Myocyte (in vitro differentiated cells): ENCODE measurements around the gene CEACAM5. TPM values are rescaled to one million over a fixed set of nuclear protein-coding genes. Genes with fewer than 3 reads are reported as not detected.
"Not testable (repeated sequence)": the region's sequence is repeated elsewhere in the genome, so short reads cannot be mapped to it uniquely, and the experiment has no call there.

ENCODE experiments used
- DNase-seq: peaks from one replicate; pipeline ENCODE4 v3.0.0-alpha.2; 2012; ENCODE audit warnings: low read depth
- total RNA-seq: library from RNA; depleted of rRNA; stranded (reverse); fragments of >200 nt; gene quantifications from 2 replicates; pipeline ENCODE4 v1.2.3, GENCODE V29; 2014

Gene CEACAM5
- total RNA-seq, 1 donor from 2014 or later: not detected

DNA sequence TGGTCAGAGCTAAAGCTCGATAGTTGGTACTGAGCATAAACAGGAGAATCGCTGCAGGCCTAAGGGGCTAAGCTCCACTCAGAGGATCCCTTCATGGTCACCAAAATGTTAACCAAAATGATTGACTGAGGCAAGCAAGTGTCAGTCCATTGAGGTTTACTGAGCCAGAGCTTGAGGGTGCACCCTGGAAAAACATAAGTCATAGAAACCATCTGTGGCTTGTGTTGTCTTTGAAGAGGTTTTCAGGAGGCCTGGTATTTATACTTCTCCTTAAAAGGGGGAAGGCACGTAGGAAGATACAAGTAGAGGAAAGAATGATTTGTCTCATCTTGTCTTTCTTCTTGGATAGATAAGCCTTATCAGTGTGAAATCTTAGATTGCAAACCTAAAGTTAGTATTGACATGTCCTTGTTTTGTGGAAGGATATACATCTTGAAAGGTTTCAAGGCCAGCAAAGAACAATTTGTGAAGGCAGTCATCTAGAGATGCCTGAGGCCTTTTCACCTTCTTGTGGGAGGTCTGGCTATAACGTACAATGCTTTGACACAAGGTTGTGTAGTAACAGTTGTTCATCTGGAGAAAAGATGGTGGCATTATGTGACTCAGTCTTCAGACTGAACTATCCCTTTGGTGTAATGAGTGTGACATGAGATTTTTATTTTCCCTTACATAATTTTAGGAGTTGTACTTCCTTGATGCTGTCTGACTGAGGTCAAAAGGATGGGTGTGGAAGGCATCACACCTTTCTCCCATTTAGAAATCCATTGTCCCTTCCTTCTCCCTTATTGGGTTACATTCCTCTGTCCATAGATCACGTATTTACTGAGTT lies 32.2 kb downstream of the CEACAM5 start:
- DNase-seq: no peak

DNA sequence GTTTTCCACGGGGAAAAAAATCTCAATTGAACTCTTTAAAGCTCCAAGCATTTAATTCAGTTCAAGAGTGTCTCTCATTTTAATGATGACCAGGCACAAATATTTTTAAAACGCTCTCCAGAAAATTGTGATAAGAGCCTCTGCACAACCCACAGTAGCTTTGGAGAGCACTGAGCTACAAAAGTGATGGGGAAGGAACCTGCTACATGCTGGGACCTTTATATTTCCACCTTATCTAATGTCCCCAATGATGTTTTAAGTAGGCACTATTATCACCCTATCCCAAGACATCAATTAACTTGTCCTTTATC lies 32.8 kb downstream of the CEACAM5 start:
- DNase-seq: no peak

DNA sequence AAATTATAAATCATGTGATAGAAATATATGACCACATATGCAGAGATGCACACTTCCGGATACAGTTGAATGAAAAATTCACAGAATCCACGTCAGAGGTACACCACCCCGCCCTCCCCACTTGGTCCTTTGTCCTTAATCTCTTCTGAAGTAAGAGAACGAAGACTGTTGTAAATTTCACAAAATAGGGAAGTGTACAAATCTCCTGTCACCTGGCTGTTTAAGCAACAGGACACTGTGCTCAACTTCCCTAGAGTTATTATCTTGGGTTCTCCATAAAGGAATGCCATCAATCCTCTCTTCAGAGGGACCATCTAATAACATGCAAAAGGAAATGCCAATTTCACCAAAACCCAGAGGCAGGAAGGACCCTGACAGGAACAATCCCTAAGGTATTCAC lies 36.4 kb downstream of the CEACAM5 start:
- DNase-seq: no peak

DNA sequence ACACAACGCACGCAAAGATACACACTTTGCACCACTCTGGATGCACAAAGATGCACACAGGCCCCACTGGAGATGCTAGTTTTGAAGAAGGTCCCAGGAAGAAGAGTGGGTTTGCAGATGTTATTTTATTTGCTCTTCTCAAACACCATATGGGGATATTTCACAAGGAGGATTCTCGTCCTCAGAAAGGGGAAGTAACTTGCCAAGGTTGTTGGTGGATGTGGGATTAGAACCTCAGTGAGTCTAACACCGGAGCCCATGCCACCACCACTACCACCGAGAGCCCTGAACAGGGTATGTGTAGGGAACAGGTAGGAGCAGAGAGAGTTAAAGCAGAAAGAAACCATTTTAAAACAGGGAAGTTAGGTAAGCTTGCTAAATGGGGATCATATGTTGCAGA lies 37.3 kb downstream of the CEACAM5 start:
- no peak for DNase-seq

DNA sequence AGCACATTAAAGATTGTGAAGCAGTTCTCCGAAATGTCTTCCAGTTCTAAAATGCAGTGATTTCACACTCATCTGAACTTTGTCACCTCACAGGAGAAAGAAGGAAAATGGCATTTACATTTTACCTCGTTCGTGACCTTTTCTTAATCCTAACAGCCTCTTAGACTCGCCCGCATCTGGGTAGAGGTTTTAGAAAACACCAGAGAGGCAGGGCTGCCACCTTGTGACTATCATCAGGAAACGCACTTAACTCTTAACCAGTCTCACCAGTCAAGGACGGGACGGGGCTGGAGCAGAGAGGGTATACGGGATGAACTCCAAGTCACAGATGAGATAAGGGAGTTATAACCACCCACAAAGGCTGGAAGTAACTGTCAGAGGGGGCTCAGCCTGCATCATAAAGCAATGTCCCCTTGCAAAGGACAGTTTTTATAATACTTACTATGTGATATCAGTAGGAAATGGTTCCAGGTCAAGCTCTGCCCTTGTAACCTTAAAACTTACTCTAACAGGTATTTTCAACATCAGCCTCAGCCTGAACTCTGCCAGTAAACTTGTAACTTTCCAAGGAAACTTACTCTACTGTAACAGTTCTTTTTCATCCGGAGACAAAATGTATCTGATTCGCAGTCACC lies 38.3 kb downstream of the CEACAM5 start:
- DNase-seq: peak; percentile 37

DNA sequence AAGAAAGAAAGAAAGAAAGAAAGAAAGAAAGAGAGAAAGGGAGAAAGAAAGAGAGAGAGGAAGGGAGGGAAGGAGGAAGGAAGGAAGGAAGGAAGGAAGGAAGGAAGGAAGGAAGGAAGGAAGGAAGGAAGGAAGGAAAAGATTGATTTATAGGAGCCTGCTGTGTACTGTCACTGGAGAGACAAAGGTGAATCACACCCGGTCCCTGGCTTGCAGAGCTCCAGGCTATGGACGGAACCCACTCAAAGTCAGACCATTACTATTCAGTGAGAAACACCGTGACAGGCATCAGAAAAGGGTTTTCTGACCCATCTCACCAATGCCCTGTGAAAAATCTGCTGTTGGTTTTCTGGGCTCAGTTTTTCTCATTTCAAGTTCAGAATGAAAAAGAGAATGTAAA lies 39.6 kb downstream of the CEACAM5 start:
- no peak for DNase-seq

DNA sequence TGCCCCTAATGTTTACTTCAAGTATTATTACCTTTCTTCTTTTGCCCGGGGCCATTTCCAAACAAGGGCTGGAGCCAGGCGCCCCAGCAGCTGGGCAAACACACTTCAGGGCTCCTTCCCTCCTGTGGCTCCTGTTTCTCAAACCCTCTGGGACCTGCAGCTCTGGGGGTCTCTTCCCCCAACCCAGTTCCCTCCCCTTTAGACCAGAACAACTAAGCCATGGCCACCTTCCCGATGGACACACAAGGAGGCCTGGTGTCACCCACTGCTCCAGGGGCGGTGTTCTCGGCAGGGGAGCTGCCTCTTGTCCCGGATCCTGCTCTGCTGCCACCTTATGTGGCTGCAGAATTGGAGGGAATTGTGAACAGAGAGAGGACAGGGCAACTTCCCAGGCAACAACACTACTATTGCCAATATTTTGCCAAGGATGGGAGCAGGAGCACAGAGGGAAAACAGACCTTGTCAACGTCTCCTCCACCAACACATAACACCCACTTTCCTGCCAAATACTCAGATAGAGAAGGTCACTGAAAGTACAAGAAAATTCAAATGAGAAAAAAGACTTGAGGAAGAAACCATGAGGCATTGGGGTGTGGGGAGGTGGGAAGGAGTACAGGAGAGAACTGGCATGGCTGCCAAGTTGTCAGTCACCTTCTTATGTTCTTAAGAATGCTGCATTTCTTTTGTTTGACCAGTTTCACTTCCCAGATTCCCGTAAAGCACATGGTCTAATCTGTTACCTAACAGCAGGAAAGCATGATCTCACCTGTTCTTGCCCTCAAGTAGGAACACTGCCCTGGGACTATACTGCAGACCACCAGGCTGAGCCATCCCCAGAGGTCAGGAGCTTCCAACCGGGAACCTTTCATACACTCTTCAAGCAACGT lies 42.1 kb downstream of the CEACAM5 start:
- not testable (repeated sequence) for DNase-seq

DNA sequence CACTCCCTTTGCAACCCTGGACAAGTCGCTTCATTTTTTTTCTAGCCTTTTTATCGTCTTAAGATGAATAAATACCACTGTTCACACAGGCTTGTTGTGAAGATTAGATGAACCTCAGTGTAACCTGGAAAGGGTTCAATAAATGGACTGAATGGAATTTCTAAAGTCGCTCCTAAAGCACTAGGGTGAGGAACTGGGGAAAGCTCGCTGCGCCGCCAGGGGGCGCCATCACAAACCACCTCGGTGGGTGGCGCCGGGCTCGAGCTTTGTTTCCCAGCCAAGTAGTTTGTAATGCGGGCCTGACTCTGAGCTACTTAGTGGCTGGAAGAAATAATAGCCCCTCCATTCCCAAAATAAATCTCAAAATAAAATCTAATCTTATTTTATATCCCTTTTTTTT lies 44.7 kb downstream of the CEACAM5 start:
- peak; percentile 3 for DNase-seq

DNA sequence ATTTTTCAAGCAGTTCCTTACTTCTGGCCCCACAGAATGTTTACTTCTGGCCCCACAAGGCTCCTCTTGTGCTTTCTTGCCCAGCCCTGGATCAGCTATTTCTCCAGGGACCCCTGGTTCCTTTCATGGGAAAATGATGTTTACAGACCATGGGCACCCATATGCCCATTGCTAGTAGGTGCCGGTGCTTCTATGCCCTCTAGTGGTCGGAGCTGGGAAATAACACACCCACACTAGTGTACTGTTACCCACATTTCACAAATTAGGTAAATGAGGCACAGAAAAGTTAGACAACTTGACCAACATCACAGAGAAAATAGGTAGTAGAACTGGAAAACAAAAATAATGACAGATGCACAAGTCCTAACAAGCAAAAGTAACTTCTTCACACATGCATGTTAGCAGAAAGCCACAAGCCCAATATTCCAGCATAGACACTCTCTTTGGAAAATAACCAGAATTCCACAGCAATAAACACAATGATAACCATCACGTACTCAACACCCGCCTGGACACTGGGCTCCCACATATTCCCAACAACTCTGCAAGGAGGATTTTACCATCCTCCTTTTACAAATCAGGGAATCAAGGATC lies 45.6 kb downstream of the CEACAM5 start:
- DNase-seq: peak; percentile 26

DNA sequence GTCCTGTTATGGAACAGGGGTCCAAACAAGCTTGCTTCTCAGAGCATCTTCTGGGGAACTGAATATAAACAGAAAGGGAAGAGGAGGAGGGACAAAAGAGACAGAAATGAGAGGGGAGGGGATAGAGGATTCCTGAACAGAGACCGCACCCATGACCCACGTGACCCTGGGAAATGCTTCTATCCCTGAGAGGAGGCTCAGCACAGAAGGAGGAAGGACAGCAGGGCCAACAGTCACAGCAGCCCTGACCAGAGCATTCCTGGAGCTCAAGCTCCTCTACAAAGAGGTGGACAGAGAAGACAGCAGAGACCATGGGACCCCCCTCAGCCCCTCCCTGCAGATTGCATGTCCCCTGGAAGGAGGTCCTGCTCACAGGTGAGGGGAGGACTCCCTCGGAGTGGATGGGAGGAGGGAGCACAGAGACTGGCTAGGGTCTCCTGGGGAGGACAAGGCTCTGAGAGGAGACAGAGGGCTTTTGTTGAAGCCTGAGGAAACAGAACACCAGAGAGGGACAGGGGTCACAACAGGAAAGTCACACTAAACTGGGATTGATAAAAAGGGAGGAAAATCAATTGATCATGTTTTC lies 47.0 kb downstream of the CEACAM5 start, which contains the start of gene CEACAM6:
TSS of gene CEACAM6 (plus strand) at position 203 of the 586 bp plus-strand sequence. CDS start at position 312, 109 bp downstream.
- no peak for DNase-seq

DNA sequence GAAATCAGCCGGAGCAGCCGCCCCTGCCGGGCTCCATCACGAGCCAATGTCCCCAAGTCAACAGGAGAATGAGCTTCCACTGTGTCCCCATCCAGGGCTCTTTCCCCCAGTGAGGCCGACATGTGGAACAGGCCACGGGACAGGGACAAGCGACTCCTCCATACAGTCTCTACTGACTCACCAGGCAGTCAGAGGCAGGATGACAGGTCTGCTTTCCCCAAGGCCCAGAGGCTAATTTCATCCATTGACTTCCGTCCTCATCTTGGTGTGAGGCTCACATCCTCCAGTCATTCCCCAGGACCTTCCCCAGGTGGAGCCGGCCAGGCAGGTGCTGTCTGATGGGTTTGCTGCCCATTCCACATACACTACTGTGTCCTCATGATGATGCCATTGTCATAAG lies 50.4 kb downstream of the CEACAM5 start:
- DNase-seq: no peak

DNA sequence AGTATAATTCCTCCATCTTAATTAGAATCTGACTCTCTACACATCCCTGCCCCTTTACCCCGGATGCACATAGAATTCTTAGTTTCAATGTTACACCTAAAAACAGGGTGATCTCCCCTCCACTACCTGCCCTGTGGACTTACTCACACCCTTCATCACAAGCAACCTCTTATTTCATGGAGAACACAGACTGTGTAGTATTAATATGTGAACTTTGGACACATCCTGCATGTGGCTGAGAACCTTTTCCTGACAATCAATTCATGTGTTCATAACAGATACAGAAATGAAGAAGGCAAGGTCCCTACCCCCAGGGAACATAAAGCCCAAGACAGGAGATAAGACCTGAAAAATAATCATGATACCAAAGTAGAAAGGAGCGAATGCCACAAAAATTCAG lies 58.7 kb downstream of the CEACAM5 start:
- DNase-seq: no peak

DNA sequence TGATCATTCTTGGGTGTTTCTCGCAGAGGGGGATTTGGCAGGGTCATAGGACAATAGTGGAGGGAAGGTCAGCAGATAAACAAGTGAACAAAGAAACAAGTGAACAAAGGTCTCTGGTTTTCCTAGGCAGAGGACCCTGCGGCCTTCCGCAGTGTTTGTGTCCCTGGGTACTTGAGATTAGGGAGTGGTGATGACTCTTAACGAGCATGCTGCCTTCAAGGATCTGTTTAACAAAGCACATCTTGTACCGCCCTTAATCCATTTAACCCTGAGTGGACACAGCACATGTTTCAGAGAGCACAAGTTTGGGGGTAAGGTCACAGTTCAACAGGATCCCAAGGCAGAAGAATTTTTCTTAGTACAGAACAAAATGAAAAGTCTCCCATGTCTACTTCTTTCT lies 59.7 kb downstream of the CEACAM5 start:
- not testable (repeated sequence) for DNase-seq

DNA sequence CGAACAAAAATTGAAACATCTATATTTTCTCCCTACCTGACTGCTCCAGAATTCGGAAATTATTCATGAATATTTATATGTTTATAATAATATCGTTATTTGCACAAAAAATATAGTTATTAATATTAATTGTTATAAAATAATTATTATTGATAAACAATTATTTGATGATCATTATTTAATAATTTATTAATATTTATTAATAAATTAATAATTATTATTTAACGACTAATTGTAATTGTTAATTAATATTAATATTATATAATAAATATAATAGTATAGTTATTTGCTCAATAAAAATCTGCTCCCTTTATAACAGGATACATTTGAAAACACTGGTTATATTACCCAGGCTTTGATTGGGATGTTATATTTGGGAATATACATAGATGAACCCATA lies 61.2 kb downstream of the CEACAM5 start:
- no peak for DNase-seq

DNA sequence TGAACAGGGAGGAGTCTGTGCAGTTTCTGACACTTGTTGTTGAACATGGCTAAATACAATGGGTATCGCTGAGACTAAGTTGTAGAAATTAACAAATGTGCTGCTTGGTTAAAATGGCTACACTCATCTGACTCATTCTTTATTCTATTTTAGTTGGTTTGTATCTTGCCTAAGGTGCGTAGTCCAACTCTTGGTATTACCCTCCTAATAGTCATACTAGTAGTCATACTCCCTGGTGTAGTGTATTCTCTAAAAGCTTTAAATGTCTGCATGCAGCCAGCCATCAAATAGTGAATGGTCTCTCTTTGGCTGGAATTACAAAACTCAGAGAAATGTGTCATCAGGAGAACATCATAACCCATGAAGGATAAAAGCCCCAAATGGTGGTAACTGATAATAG lies 63.0 kb downstream of the CEACAM5 start:
- no peak for DNase-seq

DNA sequence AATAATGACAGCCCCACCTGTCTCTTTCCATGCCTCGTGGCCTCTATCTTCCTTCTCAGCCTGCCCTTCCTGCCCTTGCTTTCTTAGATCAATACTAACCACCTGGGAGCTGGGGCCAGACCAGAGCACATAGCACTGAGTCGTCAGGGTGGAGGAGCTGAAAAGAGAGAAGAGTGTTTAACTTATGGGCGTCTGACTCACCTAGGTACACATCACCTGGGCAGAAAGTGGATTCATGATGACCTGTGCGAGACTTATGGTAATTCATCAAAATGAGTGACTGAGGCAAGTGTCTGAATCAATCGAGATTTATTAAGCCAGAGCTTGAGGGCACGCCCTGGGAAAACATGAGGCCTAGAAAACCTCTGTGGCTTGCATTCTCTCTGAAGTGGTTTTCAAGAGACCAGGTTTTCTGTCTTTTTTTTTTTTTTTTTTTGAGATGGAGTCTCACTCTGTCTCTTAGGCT lies 66.1 kb downstream of the CEACAM5 start:
- no peak for DNase-seq

DNA sequence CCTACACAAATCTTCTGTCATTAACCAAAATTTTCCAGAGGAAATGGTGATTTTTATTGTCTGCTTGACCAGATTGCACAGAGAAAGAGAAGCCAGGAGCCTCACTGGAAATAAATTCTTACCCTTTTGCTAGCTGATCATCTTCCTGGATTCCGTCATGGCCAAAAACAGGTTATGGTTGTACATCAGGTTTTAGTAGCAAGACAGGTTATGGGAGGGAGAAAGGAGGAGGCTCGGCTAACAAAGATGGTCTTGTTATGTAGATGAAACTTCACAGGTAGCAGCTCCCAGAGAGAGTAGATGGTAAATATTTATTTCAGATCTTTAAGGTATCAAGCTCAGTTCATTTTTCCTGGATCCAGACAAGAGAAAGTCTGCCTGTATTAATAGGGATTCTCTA lies 68.3 kb downstream of the CEACAM5 start:
- no peak for DNase-seq
